ENCODE data around the gene SH3PXD2B. TPM values are rescaled to one million over a fixed set of nuclear protein-coding genes. Genes with fewer than 3 reads are reported as not detected.

SH3PXD2B gene
- total RNA-seq, 1 experiment from 2014 or later, result 27.5 TPM

- TF ChIP-seq CTCF (IDR thresholded peaks at IDR 0.05 in 2 of 3, conservative IDR thresholded peaks at IDR 0.05 in 1 of 3; ENCODE audit: borderline replicate concordance in 1 of 3, insufficient read depth in 1 of 3, low read depth in 2 of 3, low read length in 2 of 3), result no peak
- no peak for TF ChIP-seq ATF3 (IDR thresholded peaks at IDR 0.05)
- no peak for TF ChIP-seq SP1 (IDR thresholded peaks at IDR 0.05; ENCODE audit: low read depth)
- TF ChIP-seq SRF (IDR thresholded peaks at IDR 0.05; ENCODE audit: low read depth), result no peak
Measured at GRCh38 chr5:172430354-172430753, 24.0 kb downstream of the SH3PXD2B start (continued).

GRCh38 chr5:172429201-172429940, 25.0 kb downstream of the SH3PXD2B start:
- H3K4me2 ChIP-seq (ENCODE audit: low read length), result no peak overlapping the region
- POLR2A ChIA-PET, result no interaction called here
- BruUV-seq (replicated peaks), result no TSS peak
- TF ChIP-seq REST (IDR thresholded peaks at IDR 0.05; ENCODE audit: low read depth), result no peak
- no peak for TF ChIP-seq JUND (IDR thresholded peaks at IDR 0.05)
- TF ChIP-seq SIN3A (IDR thresholded peaks at IDR 0.05; ENCODE audit: low read depth), result no peak
- TF ChIP-seq POLR2A (IDR thresholded peaks at IDR 0.05; ENCODE audit: borderline replicate concordance, extremely low read depth, insufficient read depth, insufficient read length), result no peak
- TF ChIP-seq EGR1 (IDR thresholded peaks at IDR 0.05; ENCODE audit: low read depth), result no peak
- no peak for TF ChIP-seq ZBTB33 (IDR thresholded peaks at IDR 0.05; ENCODE audit: extremely low read depth, insufficient replicate concordance, low read length)
- TF ChIP-seq FOSL1 (IDR thresholded peaks at IDR 0.05; ENCODE audit: low read depth), result no peak
- TF ChIP-seq CBX3 (IDR thresholded peaks at IDR 0.05; ENCODE audit: low read depth), result no peak
- no peak for TF ChIP-seq TCF7L2 (IDR thresholded peaks at IDR 0.05; ENCODE audit: borderline replicate concordance, extremely low read depth, insufficient read depth, insufficient read length)
- TF ChIP-seq SRF (IDR thresholded peaks at IDR 0.05; ENCODE audit: low read depth), result no peak
- TF ChIP-seq MAX (IDR thresholded peaks at IDR 0.05), result no peak
- no peak for TF ChIP-seq CEBPB (IDR thresholded peaks at IDR 0.05; ENCODE audit: low read depth)
- no peak for TF ChIP-seq POLR2AphosphoS5 (IDR thresholded peaks at IDR 0.05; ENCODE audit: low read depth, low read length)
- TF ChIP-seq ZNF274 (IDR thresholded peaks at IDR 0.05; ENCODE audit: low read depth, low read length), result no peak
- no peak for TF ChIP-seq EZH2 (IDR thresholded peaks at IDR 0.05)
- no peak for TF ChIP-seq ZFX (IDR thresholded peaks at IDR 0.05)

More at GRCh38 chr5:172429201-172429940, 25.0 kb downstream of the SH3PXD2B start:
- Histone ChIP-seq H3K4me3 (replicated peaks in 1 of 2; ENCODE audit: low read depth in 1 of 2, low read length in 2 of 2) (no peak overlapping the region), H3K36me3 (ENCODE audit: control insufficient read depth in 1 of 2, insufficient read depth in 2 of 2, low read length in 2 of 2) (no peaks in the 10 kb centered on the region), H3K79me2 (ENCODE audit: insufficient read depth, low read length) (0 out of 2 replicates have a peak, but pooled peaks cover 3% of the 10 kb centered on the region), H3K4me1 (ENCODE audit: control insufficient read depth in 1 of 2, insufficient read depth in 2 of 2, low read length in 2 of 2) (no peaks in the 10 kb centered on the region), H3K27me3 (ENCODE audit: insufficient read depth, low read length) (no peaks in the 10 kb centered on the region), H2AFZ (ENCODE audit: low read depth, low read length, poor library complexity, severe bottlenecking) (no peak overlapping the region), H3K9ac (ENCODE audit: low read length) (no peak overlapping the region), H3K27ac (ENCODE audit: low read depth, low read length) (no peak overlapping the region), H3K9me3 (ENCODE audit: control insufficient read depth in 1 of 2, insufficient read depth in 1 of 2, low read depth in 1 of 2, low read length in 2 of 2) (no peaks in the 10 kb centered on the region), H3K9me2 (ENCODE audit: insufficient read depth) (no peaks in the 10 kb centered on the region), H4K20me1 (ENCODE audit: insufficient read depth) (no peaks in the 10 kb centered on the region)
- DNase-seq (ENCODE audit: low read depth, low spot score) (no peak), ATAC-seq (no peak)
- CTCF ChIA-PET, result no interaction called here
- intact Hi-C loops (cut with micrococcal nuclease), result no loop called here
- RAD21 ChIA-PET (ENCODE audit: low non-redundant PET in 1 of 2, low total read pairs in 2 of 2, uncharacterized antibody in 2 of 2, unreplicated experiment in 2 of 2), result no interaction called here

All from HCT116 (cell line).